Measurements from ENCODE around the gene DSN1. TPM values are rescaled to one million over a fixed set of nuclear protein-coding genes. Genes with fewer than 3 reads are reported as not detected.
A peak's percentile ranks its signal among the peaks of the same experiment; 100 is the strongest.

DSN1 gene
- total RNA-seq, 1 donor, result 8.0 TPM

- no peaks in the 10 kb centered on the region for H3K9me3 ChIP-seq (ENCODE audit: low read depth, low read length)
- no peak overlapping the region for H3K4me2 ChIP-seq (ENCODE audit: insufficient read depth, low read length)
- H3K4me1 ChIP-seq (ENCODE audit: insufficient read depth, low read length), result no peaks in the 10 kb centered on the region
- no peak overlapping the region for H3K27ac ChIP-seq (ENCODE audit: low read depth, low read length)
- H2AFZ ChIP-seq (ENCODE audit: low read length), result no peak overlapping the region
- H3K79me2 ChIP-seq (ENCODE audit: insufficient read depth, low read length), result peaks cover 16% of the 10 kb centered on the region
- DNase-seq (ENCODE audit: insufficient read length, low spot score, missing footprints), result peak; percentile 93
- no peak overlapping the region for H3K4me3 ChIP-seq (ENCODE audit: insufficient read depth, low read length)
- no peaks in the 10 kb centered on the region for H3K27me3 ChIP-seq (ENCODE audit: insufficient read depth, low read length)
- H4K20me1 ChIP-seq (ENCODE audit: insufficient read depth, low read length), result peaks cover 17% of the 10 kb centered on the region
- peak; percentile 51 for TF ChIP-seq CTCF (IDR thresholded peaks at IDR 0.05; ENCODE audit: extremely low read depth, low read depth, low read length)
- H3K36me3 ChIP-seq (ENCODE audit: insufficient read depth, low read length), result peaks cover 51% of the 10 kb centered on the region
Measured at GRCh38 chr20:36792422-36792821, 18.9 kb upstream of the DSN1 start.

GRCh38 chr20:36791862-36792261, 18.3 kb upstream of the DSN1 start:
- Histone ChIP-seq H3K4me3 (ENCODE audit: insufficient read depth, low read length) (no peak overlapping the region), H3K27ac (ENCODE audit: low read depth, low read length) (no peak overlapping the region), H3K4me2 (ENCODE audit: insufficient read depth, low read length) (no peak overlapping the region), H3K36me3 (ENCODE audit: insufficient read depth, low read length) (peaks cover 47% of the 10 kb centered on the region), H3K79me2 (ENCODE audit: insufficient read depth, low read length) (peaks cover 16% of the 10 kb centered on the region), H3K27me3 (ENCODE audit: insufficient read depth, low read length) (no peaks in the 10 kb centered on the region), H3K9me3 (ENCODE audit: low read depth, low read length) (no peaks in the 10 kb centered on the region), H3K4me1 (ENCODE audit: insufficient read depth, low read length) (no peaks in the 10 kb centered on the region), H4K20me1 (ENCODE audit: insufficient read depth, low read length) (peaks cover 18% of the 10 kb centered on the region), H2AFZ (ENCODE audit: low read length) (no peak overlapping the region)
- TF ChIP-seq CTCF (IDR thresholded peaks at IDR 0.05; ENCODE audit: extremely low read depth, low read depth, low read length), result no peak
- DNase-seq (ENCODE audit: insufficient read length, low spot score, missing footprints), result peak; percentile 75

- H3K27me3 ChIP-seq (ENCODE audit: insufficient read depth, low read length), result no peaks in the 10 kb centered on the region
- peaks cover 36% of the 10 kb centered on the region for H4K20me1 ChIP-seq (ENCODE audit: insufficient read depth, low read length)
- no peaks in the 10 kb centered on the region for H3K9me3 ChIP-seq (ENCODE audit: low read depth, low read length)
- no peak for TF ChIP-seq CTCF (IDR thresholded peaks at IDR 0.05; ENCODE audit: extremely low read depth, low read depth, low read length)
- H3K36me3 ChIP-seq (ENCODE audit: insufficient read depth, low read length), result peaks cover 48% of the 10 kb centered on the region
- peak; percentile 50 for DNase-seq (ENCODE audit: insufficient read length, low spot score, missing footprints)
- no peak overlapping the region for H3K4me3 ChIP-seq (ENCODE audit: insufficient read depth, low read length)
- H2AFZ ChIP-seq (ENCODE audit: low read length), result no peak overlapping the region
- no peak overlapping the region for H3K27ac ChIP-seq (ENCODE audit: low read depth, low read length)
- H3K79me2 ChIP-seq (ENCODE audit: insufficient read depth, low read length), result peaks cover 20% of the 10 kb centered on the region
- H3K4me2 ChIP-seq (ENCODE audit: insufficient read depth, low read length), result no peak overlapping the region
- no peaks in the 10 kb centered on the region for H3K4me1 ChIP-seq (ENCODE audit: insufficient read depth, low read length)
Measured at GRCh38 chr20:36786663-36787062, 13.1 kb upstream of the DSN1 start.

- Histone ChIP-seq H3K27me3 (ENCODE audit: insufficient read depth, low read length) (no peaks in the 10 kb centered on the region), H3K36me3 (ENCODE audit: insufficient read depth, low read length) (peaks cover 44% of the 10 kb centered on the region), H3K4me3 (ENCODE audit: insufficient read depth, low read length) (no peak overlapping the region), H3K4me2 (ENCODE audit: insufficient read depth, low read length) (no peak overlapping the region), H2AFZ (ENCODE audit: low read length) (no peak overlapping the region), H3K4me1 (ENCODE audit: insufficient read depth, low read length) (no peaks in the 10 kb centered on the region), H3K27ac (ENCODE audit: low read depth, low read length) (no peak overlapping the region), H3K79me2 (ENCODE audit: insufficient read depth, low read length) (peaks cover 16% of the 10 kb centered on the region), H3K9me3 (ENCODE audit: low read depth, low read length) (no peaks in the 10 kb centered on the region), H4K20me1 (ENCODE audit: insufficient read depth, low read length) (peaks cover 32% of the 10 kb centered on the region)
- TF ChIP-seq CTCF (IDR thresholded peaks at IDR 0.05; ENCODE audit: extremely low read depth, low read depth, low read length), result no peak
- peak; percentile 35 for DNase-seq (ENCODE audit: insufficient read length, low spot score, missing footprints)
Measured at GRCh38 chr20:36786246-36786645, 12.7 kb upstream of the DSN1 start.
